Peyer's patch (tissue), 4 donors: ENCODE data around the gene STAT2.

Experiments
- POLR2A ChIP-seq, 2 donors: fragments of 450-650 bp; IDR thresholded peaks; one replicate each; pipeline ENCODE4 v1.5.1; 2017; ENCODE audit warnings: antibody characterized with exemption in 2 of 2, mild to moderate bottlenecking in 2 of 2, moderate library complexity in 2 of 2
- TF ChIP-seq, protein P1 (sequence below), 6 experiments: fragments of 450-650 bp in 4 of 6; fragments of 200-600 bp in 2 of 6; sonication (generic) in 1 of 6; IDR thresholded peaks; one replicate each; pipeline ENCODE4 v1.5.1; 2017 to 2019; ENCODE audit warnings: antibody characterized with exemption in 6 of 6, mild to moderate bottlenecking in 3 of 6, moderate library complexity in 1 of 6

DNA sequence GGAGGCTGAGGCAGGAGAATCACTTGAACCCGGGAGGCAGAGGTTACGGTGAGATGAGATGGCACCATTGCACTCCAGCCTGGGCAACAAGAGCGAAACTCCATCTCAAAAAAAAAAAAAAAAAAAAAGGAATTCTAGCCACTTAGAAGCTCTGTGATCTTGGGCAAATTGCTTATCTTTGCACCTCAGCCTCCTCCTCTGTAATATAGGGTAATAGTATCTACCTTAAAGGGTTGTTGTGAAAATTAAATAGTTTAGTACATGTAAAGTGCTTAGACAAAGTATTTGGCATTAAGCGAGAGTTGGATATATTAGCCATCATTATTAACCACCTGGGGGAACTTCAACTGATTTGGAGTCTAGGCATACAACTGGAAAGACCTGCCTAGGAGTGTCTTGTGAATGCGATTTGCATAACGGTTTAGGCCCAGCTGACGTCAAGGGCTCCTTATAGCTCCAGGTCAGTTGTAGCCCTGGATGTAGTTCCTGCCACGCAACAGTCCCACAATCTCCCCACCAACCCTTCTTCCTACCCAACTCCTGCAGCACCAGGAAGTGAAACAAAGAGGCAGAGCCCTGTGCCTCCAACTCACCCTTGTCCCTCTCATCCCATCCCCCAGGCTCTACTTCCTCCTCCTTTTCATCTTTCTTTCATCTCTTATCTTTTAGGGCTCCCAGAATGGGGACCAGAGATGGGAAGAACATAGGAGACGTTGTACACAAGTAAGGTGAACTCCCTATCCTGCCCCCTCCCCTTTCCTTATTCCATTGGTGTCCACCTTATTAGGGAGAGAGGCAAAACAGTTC, 23.3 kb downstream of the STAT2 start:
- TF ChIP-seq POLR2A (IDR thresholded peaks at IDR 0.05) = no peak
- TF ChIP-seq, protein P1, sequence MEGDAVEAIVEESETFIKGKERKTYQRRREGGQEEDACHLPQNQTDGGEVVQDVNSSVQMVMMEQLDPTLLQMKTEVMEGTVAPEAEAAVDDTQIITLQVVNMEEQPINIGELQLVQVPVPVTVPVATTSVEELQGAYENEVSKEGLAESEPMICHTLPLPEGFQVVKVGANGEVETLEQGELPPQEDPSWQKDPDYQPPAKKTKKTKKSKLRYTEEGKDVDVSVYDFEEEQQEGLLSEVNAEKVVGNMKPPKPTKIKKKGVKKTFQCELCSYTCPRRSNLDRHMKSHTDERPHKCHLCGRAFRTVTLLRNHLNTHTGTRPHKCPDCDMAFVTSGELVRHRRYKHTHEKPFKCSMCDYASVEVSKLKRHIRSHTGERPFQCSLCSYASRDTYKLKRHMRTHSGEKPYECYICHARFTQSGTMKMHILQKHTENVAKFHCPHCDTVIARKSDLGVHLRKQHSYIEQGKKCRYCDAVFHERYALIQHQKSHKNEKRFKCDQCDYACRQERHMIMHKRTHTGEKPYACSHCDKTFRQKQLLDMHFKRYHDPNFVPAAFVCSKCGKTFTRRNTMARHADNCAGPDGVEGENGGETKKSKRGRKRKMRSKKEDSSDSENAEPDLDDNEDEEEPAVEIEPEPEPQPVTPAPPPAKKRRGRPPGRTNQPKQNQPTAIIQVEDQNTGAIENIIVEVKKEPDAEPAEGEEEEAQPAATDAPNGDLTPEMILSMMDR (IDR thresholded peaks at IDR 0.05) = no peak
